EL (cell line): Measurements from ENCODE around the gene ADCY3.

Source experiments
- DNase-seq: peaks from one replicate; pipeline ENCODE4 v3.0.0-alpha.2; 2016

The ADCY3 gene

DNA sequence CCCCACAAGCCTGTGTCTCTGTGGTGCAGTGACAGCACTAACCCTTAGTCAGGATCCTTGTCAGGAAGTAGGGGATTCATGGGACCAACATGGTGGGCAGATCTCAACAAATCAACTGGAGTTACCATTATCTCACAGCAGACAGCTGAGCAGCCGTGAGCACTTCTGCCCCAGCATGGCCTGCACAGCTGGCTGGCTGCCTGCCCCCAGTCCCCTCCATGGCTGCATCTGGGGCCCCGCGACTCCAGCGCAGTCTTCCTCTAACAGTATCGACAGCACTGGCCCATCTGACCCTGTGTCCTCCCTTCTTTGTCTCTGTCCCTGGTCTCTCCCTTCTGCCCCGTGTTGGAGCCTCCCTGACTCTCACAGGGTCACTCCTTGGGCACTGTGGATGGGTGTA lies 4.7 kb upstream of the ADCY3 start:
- DNase-seq: no peak

GRCh38 chr2:24924266-24924665 lies 4.2 kb upstream of the ADCY3 start:
- DNase-seq: no peak

DNA sequence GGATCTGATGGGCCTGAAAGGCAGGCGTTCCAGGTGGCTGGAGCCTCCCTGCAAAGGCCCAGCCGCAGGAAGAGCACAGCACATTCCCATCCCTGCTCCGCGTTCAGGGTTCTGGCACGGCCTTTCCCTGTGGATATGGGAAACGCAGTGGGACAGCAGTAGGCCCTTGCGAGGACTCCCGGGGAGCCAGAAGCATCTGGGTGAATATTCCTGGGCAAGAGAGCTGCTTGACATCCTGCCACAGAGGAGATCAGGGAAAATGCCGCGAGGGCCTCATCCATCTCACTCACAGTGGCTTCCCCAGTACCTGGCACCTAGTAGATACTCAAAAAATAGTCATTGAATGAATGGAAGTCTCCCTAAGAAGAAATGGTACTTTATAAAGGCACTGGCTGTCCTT lies 3.1 kb upstream of the ADCY3 start:
- DNase-seq: no peak

GRCh38 chr2:24922556-24922955 lies 2.5 kb upstream of the ADCY3 start:
- no peak for DNase-seq

DNA sequence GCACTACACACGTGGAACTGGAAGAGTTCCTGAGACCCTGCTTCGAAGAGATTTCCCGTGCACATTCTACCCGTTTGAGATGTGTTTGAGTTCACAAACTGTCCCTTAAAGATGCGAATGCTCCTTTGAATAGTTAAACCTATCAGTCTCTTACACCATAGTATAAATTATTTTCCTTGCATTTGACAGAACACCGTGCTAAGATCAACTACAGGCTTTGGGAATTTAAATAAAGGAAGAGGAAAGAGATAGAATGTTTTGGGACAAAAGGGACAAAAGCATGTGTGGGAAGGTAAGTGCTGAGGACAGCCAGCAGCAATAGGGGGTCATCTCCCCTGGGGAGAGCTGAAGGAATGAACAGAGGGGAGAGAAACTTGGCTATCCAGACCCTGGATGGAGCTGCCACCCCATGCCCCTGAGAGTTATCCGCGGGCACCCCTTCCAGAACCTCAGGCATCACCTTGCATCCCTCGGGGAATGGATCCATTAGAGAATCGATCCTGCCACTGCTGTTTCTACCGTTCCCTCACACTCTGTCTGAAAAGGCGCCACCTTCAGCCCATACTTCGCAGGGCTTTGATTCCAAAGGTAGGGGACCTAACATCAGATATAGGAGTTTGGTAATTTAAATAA lies 888 bp upstream of the ADCY3 start:
- no peak for DNase-seq

DNA sequence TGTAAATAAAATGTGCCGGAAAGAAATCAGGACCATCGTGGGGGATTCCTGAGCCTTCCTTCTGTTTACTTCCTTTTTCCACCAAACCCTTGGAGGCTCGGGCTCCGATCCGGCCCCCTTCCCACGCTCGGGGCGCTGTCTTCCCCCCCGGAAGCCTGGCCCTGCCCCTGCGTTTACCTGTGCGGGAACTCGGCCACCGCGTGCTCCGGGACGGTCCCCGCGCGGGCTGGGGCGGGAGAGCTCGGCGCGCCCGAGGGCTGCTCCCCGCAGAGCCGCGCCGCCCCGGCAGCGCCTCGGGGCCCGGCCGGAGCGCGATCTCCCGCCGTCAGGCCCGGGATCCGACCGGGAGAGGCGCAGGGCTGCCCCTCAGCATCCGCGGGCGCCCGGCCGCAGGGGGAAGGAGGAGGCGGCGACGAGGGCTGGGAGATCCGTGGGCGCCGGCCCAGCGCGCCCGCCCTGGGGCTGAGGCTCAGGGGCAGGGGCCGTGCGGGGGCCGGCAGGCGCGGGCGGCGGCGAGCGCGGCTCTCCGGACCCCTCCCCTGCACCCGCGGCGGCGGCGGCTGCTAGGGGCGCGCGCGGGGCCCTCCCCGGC lies 435 bp downstream of the ADCY3 start:
- peak; percentile 18 for DNase-seq

DNA sequence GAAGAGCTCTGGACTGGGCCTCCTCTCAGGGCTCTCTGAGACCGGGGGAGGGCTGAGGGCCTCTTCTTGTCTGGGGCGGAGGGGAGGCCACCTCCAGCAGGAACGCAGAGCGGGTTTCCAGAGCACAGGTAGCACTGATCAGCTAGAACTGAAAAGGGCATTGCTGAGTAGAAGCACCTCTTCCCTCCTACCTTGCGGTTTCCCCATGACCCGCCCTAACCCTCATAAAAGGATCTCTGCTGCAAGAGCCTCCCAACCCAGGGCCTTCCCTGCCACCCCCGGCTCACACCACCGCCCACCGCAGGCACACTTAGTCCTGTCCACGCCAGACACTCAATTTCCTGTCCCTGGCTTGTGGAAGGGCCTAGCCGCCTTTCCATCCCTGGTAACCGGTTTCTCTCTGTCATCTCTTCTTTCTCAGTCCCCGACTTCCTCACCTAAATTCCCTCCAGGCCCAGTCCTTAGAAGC lies 966 bp downstream of the ADCY3 start:
- peak; percentile 32 for DNase-seq

GRCh38 chr2:24918326-24919036 lies 1.6 kb downstream of the ADCY3 start:
- no peak for DNase-seq

DNA sequence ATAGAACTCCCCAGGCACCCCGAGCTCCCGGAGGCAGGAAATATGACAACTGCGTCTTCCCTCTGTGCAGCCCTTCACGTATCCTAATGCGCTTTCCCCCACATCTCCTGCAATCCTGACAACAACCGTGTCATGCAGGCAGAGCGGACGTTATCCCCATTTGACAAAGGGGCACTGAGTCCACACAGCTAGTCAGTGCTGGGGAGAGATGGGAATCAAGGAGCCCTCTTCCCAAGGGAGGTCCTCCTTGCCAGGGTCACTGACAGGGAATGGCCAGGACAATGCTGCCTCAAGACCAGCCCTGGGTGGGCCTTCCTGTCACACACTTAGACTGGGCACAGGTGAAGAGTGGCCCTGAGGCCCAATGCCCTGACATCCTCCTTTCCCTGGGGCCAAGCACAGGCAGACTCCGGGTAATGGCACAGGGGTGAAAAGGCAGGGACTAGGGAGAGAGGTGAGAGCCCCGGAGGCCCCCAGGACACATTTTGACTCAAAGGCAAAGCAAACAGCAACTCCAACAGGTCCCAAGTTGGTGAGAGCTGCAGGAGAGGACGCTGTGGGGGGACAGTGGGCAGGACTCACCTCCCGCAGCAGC lies 2.2 kb downstream of the ADCY3 start:
- no peak for DNase-seq

- peak; percentile 65 for DNase-seq
Observed at GRCh38 chr2:24917086-24917485, 3.0 kb downstream of the ADCY3 start.

DNA sequence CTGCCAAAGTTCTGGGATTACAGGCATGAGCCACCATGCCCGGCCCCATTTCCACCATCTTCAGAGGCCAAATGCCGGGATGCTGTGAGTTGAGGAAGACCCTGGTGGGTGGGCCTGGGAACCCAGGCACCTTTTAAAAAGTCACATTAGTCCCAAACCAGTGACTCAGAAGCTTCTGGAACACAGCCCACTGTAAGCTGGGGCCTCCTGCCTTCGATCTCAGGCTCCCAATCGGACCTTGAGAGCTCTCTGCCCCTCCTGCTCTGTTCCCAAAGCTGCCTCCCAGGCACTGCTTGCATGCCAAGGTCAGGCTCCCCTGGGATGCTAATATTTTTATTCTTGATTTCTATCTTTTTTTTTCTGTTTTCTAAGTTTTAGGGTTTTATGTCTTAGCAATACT lies 4.2 kb downstream of the ADCY3 start:
- DNase-seq: no peak

DNA sequence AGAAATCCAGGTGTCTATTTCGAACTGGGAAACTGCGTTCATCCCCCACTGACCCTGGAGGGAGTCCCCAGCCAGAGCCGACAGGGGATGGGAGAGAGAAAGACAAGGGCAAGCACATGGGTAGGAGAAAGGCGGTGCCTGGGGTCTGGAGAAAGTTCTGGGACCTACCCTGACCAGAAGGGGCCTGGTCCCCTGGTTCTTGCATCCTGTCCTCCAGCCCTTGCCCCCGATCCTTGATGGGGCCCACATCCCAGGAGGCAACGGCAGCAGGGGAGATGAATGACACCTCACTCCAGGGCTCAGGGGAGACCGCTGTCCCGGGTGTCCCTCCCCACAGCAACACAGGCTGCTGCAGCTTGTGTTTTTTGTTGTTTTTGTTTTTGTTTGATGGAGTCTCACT lies 4.9 kb downstream of the ADCY3 start:
- no peak for DNase-seq

GRCh38 chr2:24914713-24915112 lies 5.3 kb downstream of the ADCY3 start:
- DNase-seq: no peak

DNA sequence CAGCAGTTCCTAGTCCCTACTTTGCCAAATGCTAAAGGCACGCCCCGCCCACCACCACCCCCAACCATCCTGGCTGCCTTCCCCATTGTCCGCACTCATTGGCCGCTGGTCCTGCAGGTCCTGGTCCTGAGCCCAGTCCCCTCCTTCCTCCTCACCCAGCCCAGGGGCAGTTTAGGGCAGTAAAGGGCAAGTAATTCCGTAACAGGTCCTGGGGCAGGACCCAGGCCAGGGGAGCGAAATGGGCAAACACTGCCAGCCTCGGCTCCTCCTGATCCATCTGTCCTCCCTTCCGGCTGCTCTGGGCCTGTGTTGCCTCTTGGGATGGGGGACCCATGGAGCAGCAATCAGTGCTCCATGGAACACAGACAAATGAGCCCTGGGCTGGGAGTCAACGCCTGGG lies 6.1 kb downstream of the ADCY3 start:
- DNase-seq: no peak

DNA sequence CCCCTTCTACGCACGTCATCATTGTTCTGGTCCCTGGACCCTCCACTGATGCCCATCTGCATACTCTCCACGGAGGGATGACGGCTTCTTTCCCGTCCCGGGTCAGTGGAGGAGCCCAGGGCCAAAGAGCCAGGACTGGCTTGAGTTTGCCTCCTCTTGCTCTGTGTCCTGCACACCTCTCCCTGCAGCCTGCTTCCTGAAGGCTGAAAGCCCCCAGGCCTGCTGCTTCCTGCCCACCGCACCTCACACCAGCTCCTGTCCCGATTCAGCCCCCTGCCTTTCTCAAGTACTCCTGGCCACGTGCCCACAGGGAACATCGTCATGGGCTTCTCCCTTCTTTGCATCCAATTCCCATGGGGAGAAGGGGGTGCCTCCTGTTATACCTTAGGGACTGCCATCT lies 7.1 kb downstream of the ADCY3 start:
- no peak for DNase-seq

- DNase-seq: no peak
Observed at GRCh38 chr2:24912523-24912922, 7.5 kb downstream of the ADCY3 start.

GRCh38 chr2:24910245-24910644 lies 9.8 kb downstream of the ADCY3 start:
- no peak for DNase-seq

DNA sequence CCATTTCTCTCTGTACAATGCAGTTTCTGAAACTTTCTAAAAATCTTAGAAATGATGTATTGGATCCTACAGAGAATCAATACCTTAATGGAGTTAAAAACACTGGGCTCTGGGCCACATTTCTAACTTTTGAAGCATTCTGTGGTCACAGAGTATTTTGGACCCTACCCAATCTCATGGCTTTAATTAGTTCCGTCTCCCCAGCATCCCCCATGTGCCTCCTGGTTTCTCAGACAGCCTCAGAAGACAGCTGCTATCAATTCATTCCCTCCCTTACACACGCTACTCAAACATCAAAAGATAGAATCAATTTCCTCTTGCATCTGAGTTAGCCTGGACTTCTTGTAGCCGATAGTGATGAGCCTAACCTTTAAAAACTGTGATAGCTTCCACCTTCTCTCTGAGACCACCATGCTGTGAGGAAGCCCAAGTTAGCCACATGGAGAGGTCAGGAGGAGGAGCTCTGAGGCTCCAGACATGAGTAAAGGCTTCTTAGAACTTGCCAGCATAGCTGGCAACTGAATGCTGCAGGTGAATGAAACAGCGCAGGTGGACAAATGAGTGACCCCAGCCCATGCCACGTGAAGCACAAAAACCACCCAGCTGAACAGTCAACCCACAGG lies 10.4 kb downstream of the ADCY3 start:
- DNase-seq: peak; percentile 55

DNA sequence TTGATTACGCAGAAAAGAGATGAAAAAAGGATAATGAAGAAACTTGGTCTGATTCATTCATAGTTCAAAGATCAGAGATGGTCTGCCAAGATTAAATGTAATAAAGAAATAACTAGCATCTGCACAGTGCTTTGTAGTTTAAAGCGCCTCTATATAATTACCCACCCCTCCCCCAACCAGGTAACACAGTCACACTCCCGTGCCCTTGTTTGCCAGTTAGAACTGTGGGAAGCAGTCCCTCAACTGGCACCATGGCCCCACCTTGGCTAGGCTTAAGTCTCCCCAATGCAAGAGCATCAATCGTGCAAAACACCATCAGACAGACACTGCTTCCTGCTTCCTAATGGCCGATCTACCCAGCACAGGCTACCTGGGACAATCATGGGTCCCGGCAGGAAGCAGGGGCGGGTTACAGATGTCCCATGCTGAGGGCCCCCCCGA lies 11.6 kb downstream of the ADCY3 start:
- no peak for DNase-seq

DNA sequence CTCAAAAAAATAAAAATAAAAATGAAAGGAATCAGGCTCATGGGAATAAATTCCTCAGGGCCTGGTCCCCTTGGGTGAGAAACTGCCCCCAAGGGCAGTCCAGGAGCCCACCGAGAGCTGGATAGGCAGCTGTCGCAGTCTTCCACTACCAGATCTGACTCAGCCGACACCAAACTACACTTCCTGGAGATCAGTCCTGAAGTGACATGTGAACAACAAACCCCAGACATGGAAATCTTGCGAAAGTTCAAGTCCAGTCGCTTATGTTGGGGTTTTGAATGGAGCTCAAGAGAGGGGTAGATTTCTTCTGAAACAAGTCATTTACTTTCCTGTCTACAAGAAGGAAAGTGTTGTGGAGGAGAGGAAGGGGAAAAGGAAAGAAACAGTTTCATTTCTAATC lies 12.9 kb downstream of the ADCY3 start:
- DNase-seq: no peak

DNA sequence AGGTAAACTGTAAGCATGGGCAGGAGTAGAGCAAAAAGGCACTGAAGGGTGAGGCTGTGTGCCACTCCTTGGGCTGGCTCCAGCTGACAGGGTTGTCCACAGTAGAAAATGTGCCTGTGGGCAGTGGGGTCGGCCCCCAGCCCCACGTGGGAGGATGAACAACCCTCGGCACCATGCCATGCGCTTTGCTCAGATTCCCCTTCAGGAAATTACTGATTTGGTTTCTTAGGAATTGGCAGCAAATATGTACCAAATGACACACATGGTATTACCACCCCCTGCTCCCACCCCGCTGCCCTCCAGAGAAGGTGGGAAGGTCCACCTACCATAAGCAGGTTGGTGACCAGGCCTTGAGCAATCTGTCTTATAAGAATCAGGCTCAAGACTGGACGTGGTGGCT lies 13.6 kb downstream of the ADCY3 start:
- DNase-seq: no peak

GRCh38 chr2:24903161-24904103 lies 16.6 kb downstream of the ADCY3 start:
- DNase-seq: no peak
